ENCODE measurements around the gene UBE2J2. TPM values are rescaled to one million over a fixed set of nuclear protein-coding genes. Genes with fewer than 3 reads are reported as not detected.

UBE2J2 gene
- total RNA-seq, 1 donor from 2014 or later: 65.1 TPM

DNA sequence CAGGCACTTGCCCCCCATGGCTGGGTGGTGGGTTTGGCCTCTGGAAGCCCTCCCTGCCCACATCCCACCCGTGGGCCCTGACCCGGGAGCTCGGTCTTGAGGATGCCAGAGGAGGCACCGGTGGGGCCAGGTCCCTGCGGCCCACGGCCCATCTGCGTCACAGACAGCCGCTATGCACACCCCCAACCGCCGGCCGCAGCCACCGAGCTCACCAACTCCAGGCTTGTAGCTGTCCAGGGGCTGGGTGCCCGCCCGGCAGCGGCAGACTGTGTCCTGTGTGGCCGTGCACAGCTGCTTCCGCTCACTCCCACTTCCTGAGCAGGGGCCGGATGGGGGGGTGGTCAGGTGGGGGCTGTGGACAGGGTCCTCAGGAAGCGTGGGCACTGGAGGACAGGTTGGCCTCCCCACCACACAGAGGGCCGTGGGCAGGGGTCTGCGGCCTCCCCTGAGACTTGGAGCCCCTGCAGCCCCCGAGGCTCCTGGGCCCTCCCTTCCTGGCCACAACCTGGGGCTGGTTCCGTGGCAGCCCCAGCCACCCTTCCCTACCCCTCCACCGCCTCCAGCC, 60.8 kb downstream of the UBE2J2 start:
- TF ChIP-seq, protein P1, sequence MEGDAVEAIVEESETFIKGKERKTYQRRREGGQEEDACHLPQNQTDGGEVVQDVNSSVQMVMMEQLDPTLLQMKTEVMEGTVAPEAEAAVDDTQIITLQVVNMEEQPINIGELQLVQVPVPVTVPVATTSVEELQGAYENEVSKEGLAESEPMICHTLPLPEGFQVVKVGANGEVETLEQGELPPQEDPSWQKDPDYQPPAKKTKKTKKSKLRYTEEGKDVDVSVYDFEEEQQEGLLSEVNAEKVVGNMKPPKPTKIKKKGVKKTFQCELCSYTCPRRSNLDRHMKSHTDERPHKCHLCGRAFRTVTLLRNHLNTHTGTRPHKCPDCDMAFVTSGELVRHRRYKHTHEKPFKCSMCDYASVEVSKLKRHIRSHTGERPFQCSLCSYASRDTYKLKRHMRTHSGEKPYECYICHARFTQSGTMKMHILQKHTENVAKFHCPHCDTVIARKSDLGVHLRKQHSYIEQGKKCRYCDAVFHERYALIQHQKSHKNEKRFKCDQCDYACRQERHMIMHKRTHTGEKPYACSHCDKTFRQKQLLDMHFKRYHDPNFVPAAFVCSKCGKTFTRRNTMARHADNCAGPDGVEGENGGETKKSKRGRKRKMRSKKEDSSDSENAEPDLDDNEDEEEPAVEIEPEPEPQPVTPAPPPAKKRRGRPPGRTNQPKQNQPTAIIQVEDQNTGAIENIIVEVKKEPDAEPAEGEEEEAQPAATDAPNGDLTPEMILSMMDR (IDR thresholded peaks at IDR 0.05): no peak
- H3K27me3 Mint-ChIP-seq (ENCODE audit: unreplicated experiment): no peaks in the 10 kb centered on the region
- no peaks in the 10 kb centered on the region for H3K9me3 Mint-ChIP-seq (ENCODE audit: unreplicated experiment)
- peaks cover 6% of the 10 kb centered on the region for H3K36me3 Mint-ChIP-seq (ENCODE audit: unreplicated experiment)
- H3K4me1 Mint-ChIP-seq (ENCODE audit: unreplicated experiment): peaks cover 36% of the 10 kb centered on the region
- no peak overlapping the region for H3K4me3 Mint-ChIP-seq (ENCODE audit: unreplicated experiment)
- no peak for DNase-seq (ENCODE audit: extremely low spot score, unreplicated experiment)
- no peak overlapping the region for H3K27ac Mint-ChIP-seq (ENCODE audit: unreplicated experiment)

DNA sequence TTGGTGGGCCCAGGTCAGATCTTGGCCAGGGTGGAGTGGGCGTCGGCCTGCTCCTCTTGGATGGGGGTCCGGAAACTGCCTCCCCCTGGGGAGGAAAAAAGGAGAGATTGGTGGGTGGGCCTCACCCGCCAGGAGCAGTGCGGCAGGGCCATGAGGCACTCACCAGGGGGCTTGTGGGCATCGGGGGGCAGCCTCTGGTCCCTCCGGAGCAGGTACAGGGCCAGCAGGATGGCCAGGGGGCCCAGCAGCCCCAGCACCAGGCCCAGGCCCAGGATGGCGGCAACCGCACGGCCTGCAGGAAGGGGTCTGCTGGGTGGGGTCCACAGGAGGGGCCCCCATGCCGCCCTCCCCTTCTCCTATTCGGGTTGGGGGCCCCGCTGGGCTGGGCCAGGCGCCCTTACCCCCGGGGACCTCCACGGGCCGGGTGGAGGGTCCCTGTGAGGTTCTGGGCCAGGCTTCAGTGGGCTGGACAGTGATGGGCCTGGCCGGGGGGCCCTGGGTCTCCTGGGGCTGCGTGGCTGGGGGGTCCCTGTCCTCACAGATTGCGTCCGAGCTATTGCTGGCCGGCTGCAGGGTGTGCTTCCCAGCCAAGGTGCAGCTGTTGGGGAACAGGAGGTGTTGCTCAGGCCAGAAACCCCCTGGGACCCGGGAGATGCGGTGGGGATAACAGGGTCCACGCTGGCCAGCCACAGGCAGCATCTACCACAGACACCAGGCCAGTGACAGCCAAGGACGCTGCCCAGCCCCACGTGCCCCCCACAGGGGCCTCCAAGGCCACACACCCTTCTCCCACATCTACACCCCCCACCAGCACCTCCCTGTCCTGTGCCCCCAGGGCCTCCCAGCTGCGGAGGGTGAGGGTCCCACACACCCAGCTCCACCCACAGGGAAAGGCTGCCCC, 61.9 kb downstream of the UBE2J2 start:
- Mint-ChIP-seq H3K36me3 (ENCODE audit: unreplicated experiment) (peaks cover 3% of the 10 kb centered on the region), H3K4me1 (ENCODE audit: unreplicated experiment) (peaks cover 36% of the 10 kb centered on the region), H3K27ac (ENCODE audit: unreplicated experiment) (no peak overlapping the region), H3K9me3 (ENCODE audit: unreplicated experiment) (no peaks in the 10 kb centered on the region), H3K27me3 (ENCODE audit: unreplicated experiment) (no peaks in the 10 kb centered on the region), H3K4me3 (ENCODE audit: unreplicated experiment) (no peak overlapping the region)
- TF ChIP-seq, protein P1 (IDR thresholded peaks at IDR 0.05): no peak
- DNase-seq (ENCODE audit: extremely low spot score, unreplicated experiment): no peak

DNA sequence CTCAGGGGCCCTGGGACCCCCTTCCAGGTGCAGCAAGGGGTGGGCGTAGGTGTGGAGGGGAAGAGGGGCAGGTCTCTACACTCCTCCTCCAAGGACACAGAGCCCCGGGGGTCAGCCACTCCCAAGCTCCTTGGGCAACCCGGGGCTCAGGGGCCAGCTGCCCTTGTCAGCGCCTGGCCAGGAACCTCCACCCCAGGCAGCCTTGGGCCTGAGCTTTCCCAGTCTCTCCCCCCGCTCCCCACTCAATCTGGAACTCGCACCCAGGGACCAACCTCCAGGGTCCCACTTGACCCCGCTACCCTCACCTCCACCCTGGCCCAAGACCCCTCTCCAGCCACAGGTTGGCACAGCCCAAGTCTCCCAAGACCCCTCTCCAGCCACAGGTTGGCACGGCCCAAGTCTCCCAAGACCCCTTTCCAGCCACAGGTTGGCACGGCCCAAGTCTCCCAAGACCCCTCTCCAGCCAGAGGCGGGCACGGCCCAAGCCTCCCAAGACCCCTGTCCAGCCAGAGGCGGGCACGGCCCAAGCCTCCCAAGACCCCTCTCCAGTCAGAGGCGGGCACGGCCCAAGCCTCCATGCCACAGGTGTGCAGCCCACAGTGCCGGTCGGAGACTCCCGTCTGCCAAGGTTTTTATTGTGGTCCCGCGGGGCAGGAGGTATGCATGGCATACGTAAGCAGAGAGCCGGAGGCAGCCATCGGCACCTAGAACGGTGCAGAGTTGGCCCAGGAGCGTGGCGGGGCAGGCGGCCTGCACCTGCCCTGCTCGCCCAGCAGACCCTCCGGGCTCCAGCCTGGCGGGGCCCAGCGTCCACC, 62.7 kb downstream of the UBE2J2 start:
- Mint-ChIP-seq H3K4me1 (ENCODE audit: unreplicated experiment) (peaks cover 32% of the 10 kb centered on the region), H3K36me3 (ENCODE audit: unreplicated experiment) (no peaks in the 10 kb centered on the region), H3K27me3 (ENCODE audit: unreplicated experiment) (no peaks in the 10 kb centered on the region), H3K9me3 (ENCODE audit: unreplicated experiment) (no peaks in the 10 kb centered on the region), H3K4me3 (ENCODE audit: unreplicated experiment) (no peak overlapping the region), H3K27ac (ENCODE audit: unreplicated experiment) (no peak overlapping the region)
- TF ChIP-seq, protein P1 (IDR thresholded peaks at IDR 0.05): no peak
- no peak for DNase-seq (ENCODE audit: extremely low spot score, unreplicated experiment)

DNA sequence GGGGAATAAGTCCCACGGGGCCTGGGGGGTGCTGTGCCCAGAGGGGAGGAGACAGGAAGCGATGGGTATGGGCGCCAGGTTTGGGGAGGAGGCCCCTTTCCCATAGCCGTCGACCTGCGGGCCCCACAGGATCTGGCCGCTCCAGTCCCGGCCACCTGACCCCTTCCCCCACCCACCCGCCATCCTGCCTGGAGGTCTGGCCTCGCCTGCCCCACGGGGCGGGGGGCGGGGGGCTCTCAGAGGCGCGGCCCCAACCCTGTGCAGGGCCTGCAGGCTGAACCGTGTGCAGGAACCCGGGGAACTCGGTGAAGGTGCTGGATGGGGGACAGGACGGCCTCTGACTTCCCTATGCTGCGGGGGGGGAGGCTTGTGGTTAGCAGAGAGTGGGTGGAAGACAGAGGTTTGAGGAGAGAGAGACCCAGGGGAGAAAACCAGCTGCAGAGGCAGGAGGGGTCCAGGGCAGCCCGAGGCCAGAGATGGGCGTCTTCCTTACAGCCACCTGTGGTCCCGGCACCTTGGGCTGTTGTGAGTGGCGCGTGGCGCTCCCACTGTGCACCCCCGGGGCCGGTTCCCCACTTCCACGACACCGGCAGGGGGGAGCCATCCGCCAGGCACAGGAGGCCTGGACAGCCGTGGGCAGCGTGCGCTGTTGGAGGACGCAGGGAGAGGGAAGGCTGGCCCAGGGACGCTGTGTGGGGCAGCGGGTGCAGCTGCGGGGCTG, 64.8 kb downstream of the UBE2J2 start:
- no peak for DNase-seq (ENCODE audit: extremely low spot score, unreplicated experiment)
- no peaks in the 10 kb centered on the region for H3K36me3 Mint-ChIP-seq (ENCODE audit: unreplicated experiment)
- TF ChIP-seq, protein P1 (IDR thresholded peaks at IDR 0.05): no peak
- H3K9me3 Mint-ChIP-seq (ENCODE audit: unreplicated experiment): no peaks in the 10 kb centered on the region
- no peaks in the 10 kb centered on the region for H3K27me3 Mint-ChIP-seq (ENCODE audit: unreplicated experiment)
- H3K4me3 Mint-ChIP-seq (ENCODE audit: unreplicated experiment): no peak overlapping the region
- H3K4me1 Mint-ChIP-seq (ENCODE audit: unreplicated experiment): peaks cover 20% of the 10 kb centered on the region
- H3K27ac Mint-ChIP-seq (ENCODE audit: unreplicated experiment): no peak overlapping the region

All from osteocyte (in vitro differentiated cells).